B cell (primary cell): ENCODE measurements around the gene ETV6. TPM values are rescaled to one million over a fixed set of nuclear protein-coding genes. Genes with fewer than 3 reads are reported as not detected.

Source experiments
- ATAC-seq: fragments of 200-7000 bp; cut with Tn5 transposase; one replicate; pipeline ENCODE4 v1.10.0; 2021; ENCODE audit warnings: low read depth, mild to moderate bottlenecking, moderate number of reproducible peaks, moderate library complexity
- CTCF ChIA-PET: fragments of 350-600 bp; sonication (Branson Sonifier 250); formaldehyde crosslinking; loops from one replicate; lab custom pipeline; 2021; ENCODE audit warnings: antibody characterized with exemption, inconsistent platforms; lab: Charles Lee
- POLR2A ChIA-PET: fragments of 350-600 bp; sonication (Branson Sonifier 250); formaldehyde crosslinking; loops from one replicate; lab custom pipeline; 2021; ENCODE audit warnings: antibody characterized with exemption; lab: Charles Lee
- DNase-seq: peaks from one replicate; pipeline ENCODE4 v3.0.0; 2013
- H2AFZ ChIP-seq: 2 replicates; pipeline ENCODE4 v1.6.1; 2012; ENCODE audit warnings: mild to moderate bottlenecking, low read depth, low read length; ENCODE audit not compliant: insufficient read depth, poor library complexity, severe bottlenecking
- H3K27ac ChIP-seq, 2 donors: 1 replicate in 1 of 2; 2 replicates in 1 of 2; pipeline ENCODE4 v1.5.1; 2012 to 2013; ENCODE audit warnings: low read length in 2 of 2, mild to moderate bottlenecking in 2 of 2, moderate library complexity in 1 of 2
- H3K27me3 ChIP-seq, 4 experiments: fragments of 200-600 bp in 1 of 4; sonication (generic) in 1 of 4; replicated peaks in 1 of 4; 1 replicate in 2 of 4; 2 replicates in 2 of 4; pipeline versions ENCODE4 v1.6.1 to v1.7.0; 2013 to 2016; ENCODE audit warnings: low read length in 3 of 4, mild to moderate bottlenecking in 2 of 4, mixed read lengths in 1 of 4, moderate library complexity in 1 of 4; ENCODE audit not compliant: insufficient read depth in 4 of 4, control insufficient read depth in 3 of 4; ENCODE audit errors: control extremely low read depth in 1 of 4
- H3K36me3 ChIP-seq, 2 experiments: replicated peaks in 1 of 2; 1 replicate in 1 of 2; 2 replicates in 1 of 2; pipeline versions ENCODE4 v1.6.1 to v1.7.1; 2013; ENCODE audit warnings: low read length in 1 of 2; ENCODE audit not compliant: insufficient read depth in 2 of 2, control insufficient read depth in 1 of 2; ENCODE audit errors: control extremely low read depth in 1 of 2, extremely low read depth in 1 of 2
- H3K4me1 ChIP-seq, 2 donors: fragments of 200-600 bp in 1 of 2; sonication (generic) in 1 of 2; 1 replicate in 1 of 2; 2 replicates in 1 of 2; pipeline versions ENCODE4 v1.5.1 to v1.6.1; 2013 to 2017; ENCODE audit warnings: low read length in 2 of 2; ENCODE audit not compliant: control insufficient read depth in 2 of 2, insufficient read depth in 2 of 2
- H3K4me2 ChIP-seq: replicated peaks from 2 replicates; pipeline ENCODE3; 2012; ENCODE audit warnings: mild to moderate bottlenecking, low read depth, low read length; ENCODE audit not compliant: poor library complexity, severe bottlenecking
- H3K4me3 ChIP-seq, 5 experiments: fragments of 200-600 bp in 1 of 5; sonication (generic) in 1 of 5; 1 replicate in 3 of 5; 2 replicates in 2 of 5; pipeline versions ENCODE4 v1.5.1 to v1.7.0; 2011 to 2016; ENCODE audit warnings: low read length in 4 of 5, mild to moderate bottlenecking in 4 of 5, low read depth in 2 of 5, control low read depth in 1 of 5, moderate library complexity in 1 of 5; ENCODE audit not compliant: insufficient read depth in 1 of 5; ENCODE audit errors: control extremely low read depth in 1 of 5, extremely low read depth in 1 of 5
- H3K79me2 ChIP-seq: fragments of 200-600 bp; sonication (generic); one replicate; pipeline ENCODE4 v1.6.0; 2016; ENCODE audit warnings: low read length; ENCODE audit not compliant: control insufficient read depth, insufficient read depth
- H3K9ac ChIP-seq: fragments of 200-600 bp; sonication (generic); 2 replicates; pipeline ENCODE4 v1.6.1; 2017; ENCODE audit warnings: mild to moderate bottlenecking, low read length, moderate library complexity
- H3K9me3 ChIP-seq, 3 donors: one replicate each; pipeline versions ENCODE4 v1.6.1 to v1.7.1; 2013; ENCODE audit warnings: low read length in 2 of 3; ENCODE audit not compliant: control insufficient read depth in 2 of 3, insufficient read depth in 1 of 3; ENCODE audit errors: control extremely low read depth in 1 of 3
- H4K20me1 ChIP-seq: 2 replicates; pipeline ENCODE4 v1.6.0; 2012; ENCODE audit warnings: mild to moderate bottlenecking, low read length; ENCODE audit not compliant: insufficient read depth, control insufficient read depth, poor library complexity, severe bottlenecking
- H3K27ac Mint-ChIP-seq: one replicate; pipeline ENCODE4 v1.8.0; 2021; ENCODE audit warnings: mixed read lengths
- H3K27me3 Mint-ChIP-seq: one replicate; pipeline ENCODE4 v1.8.0; 2021; ENCODE audit warnings: mixed read lengths
- H3K4me1 Mint-ChIP-seq: one replicate; pipeline ENCODE4 v1.8.0; 2021; ENCODE audit warnings: mixed read lengths
- H3K4me3 Mint-ChIP-seq: one replicate; pipeline ENCODE4 v1.8.0; 2021; ENCODE audit warnings: mixed read lengths
- H3K9me3 Mint-ChIP-seq: one replicate; pipeline ENCODE4 v1.8.0; 2022; ENCODE audit warnings: mixed read lengths; ENCODE audit not compliant: insufficient read depth
- EZH2 ChIP-seq: IDR thresholded peaks from 2 replicates; pipeline ENCODE4 v1.6.1; 2012; ENCODE audit warnings: borderline replicate concordance, low read depth, mild to moderate bottlenecking, moderate library complexity, low read length; ENCODE audit not compliant: insufficient read depth, poor library complexity, severe bottlenecking
- WGBS: methylation state at CpG from one replicate; pipeline ENCODE4 v1.1.5; 2013; ENCODE audit warnings: missing lambda C conversion rate; ENCODE audit not compliant: insufficient coverage; 5-methylcytosine and 5-hydroxymethylcytosine counted together
- intact Hi-C: fragments of 100-400 bp; cut with micrococcal nuclease; formaldehyde crosslinking; loops from one replicate; pipeline ENCODE4 v1.10.0; 2022
- polyA plus RNA-seq: library from polyadenylated mRNA; depleted of rRNA; stranded (reverse); fragments of >200 nt; gene quantifications from 2 replicates; pipeline ENCODE4 v1.2.3, GENCODE V29; 2012
- total RNA-seq, 2 donors: library from RNA; stranded (reverse); fragments of 120-200 nt in 1 of 2; gene quantifications; 1 replicate in 1 of 2; 2 replicates in 1 of 2; pipeline versions ENCODE4 v1.2.3 to v1.2.4, GENCODE V29; 2013 to 2022
- TF ChIP-seq, protein P1 (sequence below): fragments of 200-600 bp; IDR thresholded peaks from one replicate; pipeline ENCODE4 v1.8.0; 2022; ENCODE audit warnings: antibody characterized with exemption, mild to moderate bottlenecking

Gene ETV6
- total and polyA plus RNA-seq, 2 donors (not counting 1 experiment from before 2014, with no cell fraction given): 17.4 to 123 TPM

DNA sequence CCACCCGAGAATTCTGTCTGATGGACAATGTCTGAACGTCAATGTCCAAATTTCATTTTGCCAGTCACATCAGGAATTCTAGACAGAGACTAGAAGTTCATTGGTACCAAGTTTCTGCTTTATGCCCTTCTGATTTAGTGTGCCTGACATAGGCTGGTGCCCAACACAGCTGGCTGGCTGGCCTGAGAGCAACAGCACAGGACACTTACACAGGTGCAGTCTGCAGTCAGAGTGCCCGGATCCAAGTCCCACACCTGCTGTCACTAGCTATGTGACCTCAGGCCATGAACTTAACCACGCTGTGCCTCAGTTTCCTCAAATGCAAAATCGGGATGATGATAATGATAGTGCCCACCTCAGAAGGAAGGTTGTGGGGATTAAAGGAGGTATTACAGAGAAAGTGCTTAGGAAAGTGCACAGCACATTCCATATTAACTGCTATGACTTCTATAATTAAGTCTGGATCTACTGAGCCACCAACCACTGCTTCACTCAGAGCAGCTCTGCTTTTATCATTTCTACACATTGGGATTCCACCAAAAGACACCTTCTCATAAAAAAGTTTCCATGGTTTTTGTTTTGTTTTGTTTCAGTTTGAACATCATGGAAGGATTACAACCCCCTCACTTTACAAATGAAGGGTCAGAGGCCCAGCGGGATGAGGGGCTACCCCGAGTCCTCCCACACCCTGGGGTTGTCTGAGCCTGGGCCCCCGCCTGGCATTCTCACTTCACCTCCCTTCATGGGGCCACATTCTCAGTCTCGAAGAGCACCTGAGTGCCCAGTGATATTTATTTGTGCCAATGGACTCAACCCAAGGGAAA is 252.4 kb downstream of the ETV6 start:
- Histone ChIP-seq H3K27ac (no peak overlapping the region), H3K36me3 (no peaks in the 10 kb centered on the region), H3K4me2 (peak overlapping the region; percentile 28), H3K9ac (no peak overlapping the region), H3K27me3 (no peaks in the 10 kb centered on the region), H3K9me3 (no peaks in the 10 kb centered on the region), H3K4me1 (peaks cover 0 to 3% of the 10 kb centered on the region in 2 donors), H3K4me3 (no peak overlapping the region), H3K79me2 (no peaks in the 10 kb centered on the region), H4K20me1 (no peaks in the 10 kb centered on the region), H2AFZ (no peak overlapping the region)
- Mint-ChIP-seq H3K27ac (no peak overlapping the region), H3K9me3 (peaks cover 2% of the 10 kb centered on the region), H3K27me3 (peaks cover 4% of the 10 kb centered on the region), H3K4me3 (no peak overlapping the region), H3K4me1 (peaks cover 11% of the 10 kb centered on the region)
- ATAC-seq: no peak
- WGBS: 64% methylated on average over 6 of the region's 9 CpGs
- TF ChIP-seq, protein P1, sequence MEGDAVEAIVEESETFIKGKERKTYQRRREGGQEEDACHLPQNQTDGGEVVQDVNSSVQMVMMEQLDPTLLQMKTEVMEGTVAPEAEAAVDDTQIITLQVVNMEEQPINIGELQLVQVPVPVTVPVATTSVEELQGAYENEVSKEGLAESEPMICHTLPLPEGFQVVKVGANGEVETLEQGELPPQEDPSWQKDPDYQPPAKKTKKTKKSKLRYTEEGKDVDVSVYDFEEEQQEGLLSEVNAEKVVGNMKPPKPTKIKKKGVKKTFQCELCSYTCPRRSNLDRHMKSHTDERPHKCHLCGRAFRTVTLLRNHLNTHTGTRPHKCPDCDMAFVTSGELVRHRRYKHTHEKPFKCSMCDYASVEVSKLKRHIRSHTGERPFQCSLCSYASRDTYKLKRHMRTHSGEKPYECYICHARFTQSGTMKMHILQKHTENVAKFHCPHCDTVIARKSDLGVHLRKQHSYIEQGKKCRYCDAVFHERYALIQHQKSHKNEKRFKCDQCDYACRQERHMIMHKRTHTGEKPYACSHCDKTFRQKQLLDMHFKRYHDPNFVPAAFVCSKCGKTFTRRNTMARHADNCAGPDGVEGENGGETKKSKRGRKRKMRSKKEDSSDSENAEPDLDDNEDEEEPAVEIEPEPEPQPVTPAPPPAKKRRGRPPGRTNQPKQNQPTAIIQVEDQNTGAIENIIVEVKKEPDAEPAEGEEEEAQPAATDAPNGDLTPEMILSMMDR: no peak
- no peak for TF ChIP-seq EZH2
- intact Hi-C loops: no loop called here
- CTCF ChIA-PET: no interaction called here
- no peak for DNase-seq
- POLR2A ChIA-PET: interaction anchor here (0.5 kb wide), 1 partner anchor 122 kb away, joined by 3 read pairs; no protein-coding TSS in a partner anchor

DNA sequence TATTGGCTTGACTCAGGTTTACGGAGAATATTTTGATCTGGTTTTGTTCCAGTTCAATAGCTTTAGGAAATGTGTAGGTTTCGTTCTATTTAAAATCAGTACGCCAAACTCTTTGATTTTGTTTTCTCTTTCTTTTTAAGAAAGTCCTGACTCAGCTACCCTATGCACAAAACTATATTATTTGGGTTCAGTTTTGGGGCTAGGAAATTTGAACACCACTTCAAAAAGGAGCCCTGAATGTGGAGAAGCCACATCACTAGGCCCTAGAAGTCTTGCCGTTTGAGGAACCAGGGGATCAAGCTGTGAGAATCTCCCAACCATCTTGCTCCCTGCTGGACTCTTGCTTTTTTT is 253.0 kb downstream of the ETV6 start:
- peaks cover 0 to under 1% (median 0%) of the 10 kb centered on the region in 3 donors for H3K9me3 ChIP-seq
- no peak overlapping the region for H3K27ac ChIP-seq
- no peak overlapping the region for H2AFZ ChIP-seq
- Mint-ChIP-seq H3K27me3 (peaks cover 4% of the 10 kb centered on the region), H3K27ac (no peak overlapping the region), H3K9me3 (peaks cover 2% of the 10 kb centered on the region), H3K4me1 (peaks cover 10% of the 10 kb centered on the region), H3K4me3 (no peak overlapping the region)
- H3K4me3 ChIP-seq: no peak overlapping the region
- peak overlapping the region; percentile 28 for H3K4me2 ChIP-seq
- DNase-seq (no peak), ATAC-seq (no peak)
- POLR2A ChIA-PET: no interaction called here
- CTCF ChIA-PET: no interaction called here
- TF ChIP-seq, protein P1: no peak
- no peak for TF ChIP-seq EZH2
- no peaks in the 10 kb centered on the region for H3K36me3 ChIP-seq
- H3K79me2 ChIP-seq: no peaks in the 10 kb centered on the region
- no peaks in the 10 kb centered on the region for H3K27me3 ChIP-seq
- WGBS: 13% methylated on average over 1 of the region's 4 CpGs
- peaks cover 0 to 3% of the 10 kb centered on the region in 2 donors for H3K4me1 ChIP-seq
- no peaks in the 10 kb centered on the region for H4K20me1 ChIP-seq
- no peak overlapping the region for H3K9ac ChIP-seq
- intact Hi-C loops: no loop called here
